ENCODE data around the gene RNASE12. TPM values are rescaled to one million over a fixed set of nuclear protein-coding genes. Genes with fewer than 3 reads are reported as not detected.

Gene RNASE12
- total RNA-seq = not detected

GRCh38 chr14:20591235-20591634 lies at the start of gene RNASE12:
RNASE12 (minus strand) TSS chr14:20591376; CDS start chr14:20590723, 653 bp downstream.
- POLR2A ChIA-PET = no interaction called here
- no peak for ATAC-seq
- peaks cover 1% of the 10 kb centered on the region for H3K27me3 Mint-ChIP-seq
- H3K4me1 Mint-ChIP-seq (ENCODE audit: low read depth) = peaks cover 5% of the 10 kb centered on the region
- CTCF ChIA-PET = no interaction called here
- no peaks in the 10 kb centered on the region for H3K9me3 Mint-ChIP-seq
- no peaks in the 10 kb centered on the region for H3K36me3 Mint-ChIP-seq (ENCODE audit: low read depth)
- no peak within 1 kb of the TSS for H3K4me3 Mint-ChIP-seq
- intact Hi-C loops (cut with micrococcal nuclease) = no loop called here
- DNase-seq = no peak
- no peak for TF ChIP-seq CTCF (IDR thresholded peaks at IDR 0.05)
- no peak within 1 kb of the TSS for H3K27ac Mint-ChIP-seq

DNA sequence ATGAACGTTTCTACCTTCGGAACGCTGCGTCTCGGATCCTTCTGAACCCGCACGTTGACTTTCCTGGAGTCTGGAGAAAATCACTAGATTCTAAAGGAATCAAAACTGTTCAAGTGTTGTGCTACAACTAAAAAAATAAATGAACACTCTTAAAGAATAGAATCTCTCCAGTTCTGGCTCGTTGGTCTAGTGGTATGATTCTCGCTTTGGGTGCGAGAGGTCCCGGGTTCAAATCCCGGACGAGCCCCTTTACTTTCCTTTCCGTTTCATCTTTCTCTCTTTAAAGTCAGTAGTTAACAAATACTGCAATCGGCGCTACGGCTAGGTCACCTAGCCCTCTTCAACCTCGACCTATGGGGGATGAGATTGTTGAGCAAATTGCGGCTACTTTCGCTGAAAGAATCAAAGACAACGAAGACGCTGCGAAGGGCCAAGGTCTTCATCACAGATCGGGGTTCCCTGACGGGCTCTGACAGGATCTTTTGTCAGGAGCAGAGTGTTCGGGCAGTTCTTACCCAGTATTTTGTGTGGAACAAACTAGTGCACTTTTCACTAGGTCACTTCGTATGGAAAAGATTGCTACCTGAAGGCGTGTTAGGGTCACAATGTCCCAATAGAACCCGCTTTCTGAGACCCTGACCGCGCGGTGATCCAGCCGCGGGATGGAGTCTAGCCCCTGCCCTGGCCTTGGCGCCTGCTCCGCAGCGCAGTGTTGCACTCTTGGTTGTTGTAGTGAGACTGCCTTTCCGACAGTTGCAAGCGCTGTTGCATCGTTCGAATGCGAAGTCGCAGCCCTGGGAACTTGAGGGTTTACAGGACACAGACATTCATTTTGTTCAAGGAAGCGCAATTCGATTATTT lies 41.9 kb upstream of the RNASE12 start:
- CTCF ChIA-PET = interaction anchor here (0.8 to 3.3 kb wide), 5 partner anchors 10 to 58 kb away, joined by 3 to 36 read pairs (median 19); no protein-coding TSS in a partner anchor
- intact Hi-C loops (cut with micrococcal nuclease) = loop anchor here (1.0 to 2.0 kb wide), 3 partner anchors 20 to 50 kb away; no protein-coding TSS in a partner anchor

GRCh38 chr14:20632448-20632830 lies 41.3 kb upstream of the RNASE12 start:
- Mint-ChIP-seq H3K36me3 (ENCODE audit: low read depth) (peaks cover 6% of the 10 kb centered on the region), H3K4me3 (peak overlapping the region; percentile 80), H3K9me3 (no peaks in the 10 kb centered on the region), H3K27me3 (peaks cover 35% of the 10 kb centered on the region), H3K4me1 (ENCODE audit: low read depth) (peaks cover 39% of the 10 kb centered on the region), H3K27ac (peak overlapping the region; percentile 76)
- TF ChIP-seq CTCF (IDR thresholded peaks at IDR 0.05) = no peak
- intact Hi-C loops (cut with micrococcal nuclease) = loop anchor here (2.0 kb wide), 2 partner anchors 20 to 50 kb away; no protein-coding TSS in a partner anchor
- ChIA-PET POLR2A (interaction anchor here (1.1 to 3.1 kb wide), 3 partner anchors 10 to 51 kb away, joined by 3 to 24 read pairs (median 15); partner anchors contain the start of gene RNASE4), CTCF (interaction anchor here (0.8 to 3.3 kb wide), 5 partner anchors 10 to 58 kb away, joined by 3 to 36 read pairs (median 19); no protein-coding TSS in a partner anchor)
- ATAC-seq (peak; percentile 35), DNase-seq (peak; percentile 57)

More for the DNA sequence above, 41.9 kb upstream of the RNASE12 start:
- H3K4me3 Mint-ChIP-seq = peak overlapping the region; percentile 80
- H3K36me3 Mint-ChIP-seq (ENCODE audit: low read depth) = peaks cover 6% of the 10 kb centered on the region
- DNase-seq (peak; percentile 92), ATAC-seq (peak; percentile 87)
- peak overlapping the region; percentile 76 for H3K27ac Mint-ChIP-seq
- no peaks in the 10 kb centered on the region for H3K9me3 Mint-ChIP-seq
- peaks cover 29% of the 10 kb centered on the region for H3K27me3 Mint-ChIP-seq
- TF ChIP-seq CTCF (IDR thresholded peaks at IDR 0.05) = no peak
- POLR2A ChIA-PET = interaction anchor here (3.1 kb wide), 2 partner anchors 20 to 50 kb away, joined by 15 to 24 read pairs; partner anchors contain the start of gene RNASE4
- peaks cover 33% of the 10 kb centered on the region for H3K4me1 Mint-ChIP-seq (ENCODE audit: low read depth)

GRCh38 chr14:20631880-20632389 lies 40.8 kb upstream of the RNASE12 start:
- DNase-seq = peak; percentile 27
- H3K4me1 Mint-ChIP-seq (ENCODE audit: low read depth) = peaks cover 44% of the 10 kb centered on the region
- peaks cover 38% of the 10 kb centered on the region for H3K27me3 Mint-ChIP-seq

More at GRCh38 chr14:20631880-20632389, 40.8 kb upstream of the RNASE12 start:
- POLR2A ChIA-PET = interaction anchor here (1.1 to 3.1 kb wide), 4 partner anchors 10 to 51 kb away, joined by 3 to 24 read pairs (median 10); partner anchors contain the start of gene RNASE4
- no peak overlapping the region for H3K27ac Mint-ChIP-seq
- CTCF ChIA-PET = interaction anchor here (0.8 to 3.3 kb wide), 6 partner anchors 9 to 59 kb away, joined by 3 to 36 read pairs (median 16); partner anchors contain the start of gene RNASE4
- no peak for TF ChIP-seq CTCF (IDR thresholded peaks at IDR 0.05)
- no peak for ATAC-seq
- H3K36me3 Mint-ChIP-seq (ENCODE audit: low read depth) = peaks cover 6% of the 10 kb centered on the region
- H3K9me3 Mint-ChIP-seq = no peaks in the 10 kb centered on the region
- intact Hi-C loops (cut with micrococcal nuclease) = loop anchor here (2.0 kb wide), 3 partner anchors 19 to 51 kb away; no protein-coding TSS in a partner anchor
- H3K4me3 Mint-ChIP-seq = peak overlapping the region; percentile 80

Measured in activated CD8-positive, alpha-beta T cell treated with anti-CD3 and anti-CD28 coated beads for 36 hours (primary cell).